AG09309 (cell line): ENCODE data around the gene SNF8.

Experiments used
- DNase-seq: peaks from one replicate; pipeline ENCODE4 v3.0.0-alpha.2; 2010; ENCODE audit warnings: low read depth
- H3K4me3 ChIP-seq: 2 replicates; pipeline ENCODE4 v1.5.1; 2011; ENCODE audit warnings: mild to moderate bottlenecking, low read depth, low read length, moderate library complexity; ENCODE audit not compliant: control insufficient read depth
- TF ChIP-seq, protein P1 (sequence below): IDR thresholded peaks from 2 replicates; pipeline ENCODE4 v1.5.1; 2011; ENCODE audit warnings: mild to moderate bottlenecking, low read depth, low read length, inconsistent platforms; ENCODE audit not compliant: insufficient read depth, control insufficient read depth; ENCODE audit errors: missing control alignments

SNF8 gene

DNA sequence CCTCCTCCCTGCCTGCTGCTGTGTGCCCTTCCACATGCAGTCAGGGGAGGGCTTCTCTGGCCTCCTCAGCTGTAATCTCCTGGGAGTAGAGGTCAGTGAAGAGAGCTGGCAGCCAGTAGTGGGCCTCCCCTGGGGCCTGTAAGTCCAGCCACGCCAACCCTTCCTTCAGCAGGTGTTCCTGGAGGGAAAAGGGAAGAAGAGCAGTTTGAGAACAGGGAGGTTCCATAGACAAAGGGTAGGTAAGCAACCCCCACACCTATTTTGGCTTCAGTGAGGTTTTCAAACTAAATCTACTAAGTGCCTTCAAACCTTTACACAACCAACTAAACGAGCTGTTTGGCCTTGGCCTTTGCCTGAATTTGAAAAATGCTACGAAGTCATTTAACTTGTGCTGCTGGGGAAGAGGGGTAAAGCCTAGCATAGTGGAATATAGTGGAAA lies 14.2 kb downstream of the SNF8 start:
- no peak overlapping the region for H3K4me3 ChIP-seq
- TF ChIP-seq, protein P1, sequence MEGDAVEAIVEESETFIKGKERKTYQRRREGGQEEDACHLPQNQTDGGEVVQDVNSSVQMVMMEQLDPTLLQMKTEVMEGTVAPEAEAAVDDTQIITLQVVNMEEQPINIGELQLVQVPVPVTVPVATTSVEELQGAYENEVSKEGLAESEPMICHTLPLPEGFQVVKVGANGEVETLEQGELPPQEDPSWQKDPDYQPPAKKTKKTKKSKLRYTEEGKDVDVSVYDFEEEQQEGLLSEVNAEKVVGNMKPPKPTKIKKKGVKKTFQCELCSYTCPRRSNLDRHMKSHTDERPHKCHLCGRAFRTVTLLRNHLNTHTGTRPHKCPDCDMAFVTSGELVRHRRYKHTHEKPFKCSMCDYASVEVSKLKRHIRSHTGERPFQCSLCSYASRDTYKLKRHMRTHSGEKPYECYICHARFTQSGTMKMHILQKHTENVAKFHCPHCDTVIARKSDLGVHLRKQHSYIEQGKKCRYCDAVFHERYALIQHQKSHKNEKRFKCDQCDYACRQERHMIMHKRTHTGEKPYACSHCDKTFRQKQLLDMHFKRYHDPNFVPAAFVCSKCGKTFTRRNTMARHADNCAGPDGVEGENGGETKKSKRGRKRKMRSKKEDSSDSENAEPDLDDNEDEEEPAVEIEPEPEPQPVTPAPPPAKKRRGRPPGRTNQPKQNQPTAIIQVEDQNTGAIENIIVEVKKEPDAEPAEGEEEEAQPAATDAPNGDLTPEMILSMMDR: no peak
- DNase-seq: no peak

DNA sequence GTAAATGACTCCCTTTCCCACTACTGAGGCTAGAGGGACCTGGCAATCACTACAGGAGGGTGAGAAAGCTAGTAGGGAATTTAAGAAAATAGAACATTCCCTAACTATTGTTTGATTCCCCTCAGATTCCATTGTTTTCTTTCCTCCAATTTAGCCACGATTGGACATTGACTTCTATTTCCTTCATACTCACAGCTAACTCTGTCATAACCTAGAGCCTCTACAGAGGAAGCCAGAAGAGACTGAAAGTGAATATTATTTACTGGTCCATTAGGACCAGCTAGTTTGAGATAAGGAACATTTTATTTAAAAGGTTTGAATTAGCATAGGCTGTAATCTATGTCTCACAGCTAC lies 14.9 kb downstream of the SNF8 start:
- DNase-seq: no peak
- TF ChIP-seq, protein P1: no peak
- no peak overlapping the region for H3K4me3 ChIP-seq

DNA sequence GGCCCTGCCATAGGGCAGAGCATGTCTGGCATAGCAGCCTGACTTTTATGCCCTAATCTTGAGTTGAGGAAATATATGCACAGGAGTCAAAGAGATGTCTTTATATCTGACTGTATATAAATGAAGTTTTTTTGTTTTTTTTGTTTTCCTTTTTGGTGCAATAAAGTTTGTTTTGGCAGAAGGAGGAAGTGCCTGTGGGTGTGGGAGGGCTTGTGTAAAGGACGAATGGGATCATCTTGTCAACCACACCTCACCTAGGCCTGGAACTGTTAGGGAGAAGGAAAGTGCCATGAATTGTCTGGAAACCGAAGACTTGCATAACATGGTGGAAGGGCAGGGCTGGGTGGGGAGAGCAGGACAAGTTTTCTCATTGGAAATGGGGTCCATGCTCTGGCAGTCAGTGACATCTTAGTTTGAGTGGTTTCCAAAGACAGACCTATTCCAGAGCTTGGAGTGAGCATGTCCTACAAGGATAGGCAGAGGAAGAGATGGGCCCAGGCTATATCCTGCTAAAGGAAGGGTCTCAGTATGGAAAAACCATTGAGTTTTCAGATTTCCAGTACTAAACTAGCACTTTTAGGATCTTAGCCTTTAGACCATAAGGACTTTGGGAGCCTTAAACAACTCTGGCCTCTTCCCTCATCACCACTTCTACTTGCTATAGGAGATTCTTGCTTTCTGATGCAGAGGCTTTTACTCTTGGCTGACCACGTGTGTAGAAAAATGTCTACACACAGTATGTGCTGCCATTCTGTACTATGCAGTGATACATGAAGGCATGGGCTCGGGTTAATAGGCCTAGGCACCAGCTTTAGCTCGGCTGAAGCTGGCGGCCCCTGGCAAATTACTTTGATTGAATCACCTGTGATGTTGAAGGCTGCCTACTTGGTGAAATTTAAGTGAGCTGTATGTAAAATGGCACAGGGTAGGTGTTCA lies 15.5 kb downstream of the SNF8 start:
- H3K4me3 ChIP-seq: no peak overlapping the region
- DNase-seq: no peak
- TF ChIP-seq, protein P1: no peak

DNA sequence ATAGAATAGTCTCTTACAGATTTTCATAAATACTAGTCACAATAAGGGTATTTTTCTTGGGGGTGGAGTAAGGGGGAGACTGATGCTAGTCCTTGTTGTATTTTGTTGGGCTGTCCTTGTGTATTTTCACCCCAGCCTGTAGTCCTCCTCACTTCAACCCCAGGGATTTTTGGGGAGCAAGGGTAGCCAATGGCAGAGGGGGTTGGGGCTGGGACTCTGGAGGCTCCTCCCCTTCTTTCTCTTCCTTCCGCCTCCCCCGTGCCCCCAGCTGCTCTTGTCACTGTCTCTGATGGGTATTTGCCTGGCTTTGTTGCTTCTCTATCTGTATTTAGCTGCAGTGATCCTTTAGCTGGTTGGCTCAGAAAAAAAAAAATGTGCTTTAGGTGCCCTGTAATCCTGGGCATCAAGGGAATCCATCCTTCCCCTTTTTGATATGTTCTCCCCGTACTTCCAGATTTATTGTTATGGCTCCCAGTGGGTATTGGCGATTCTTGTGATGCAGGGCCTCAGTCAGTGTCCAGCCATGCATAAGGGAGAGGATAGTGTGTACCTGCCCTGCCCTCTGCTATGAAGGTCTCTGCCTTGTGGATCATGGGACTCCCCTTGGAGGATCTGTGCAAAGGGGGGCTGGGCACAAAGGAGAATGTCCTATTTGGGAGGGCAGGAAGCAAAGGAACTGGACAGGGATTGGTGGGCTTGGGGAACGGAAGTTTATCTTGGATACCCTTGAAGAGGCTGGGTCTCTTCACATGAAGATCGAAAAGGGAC lies 16.5 kb downstream of the SNF8 start:
- H3K4me3 ChIP-seq: no peak overlapping the region
- no peak for DNase-seq
- TF ChIP-seq, protein P1: no peak

DNA sequence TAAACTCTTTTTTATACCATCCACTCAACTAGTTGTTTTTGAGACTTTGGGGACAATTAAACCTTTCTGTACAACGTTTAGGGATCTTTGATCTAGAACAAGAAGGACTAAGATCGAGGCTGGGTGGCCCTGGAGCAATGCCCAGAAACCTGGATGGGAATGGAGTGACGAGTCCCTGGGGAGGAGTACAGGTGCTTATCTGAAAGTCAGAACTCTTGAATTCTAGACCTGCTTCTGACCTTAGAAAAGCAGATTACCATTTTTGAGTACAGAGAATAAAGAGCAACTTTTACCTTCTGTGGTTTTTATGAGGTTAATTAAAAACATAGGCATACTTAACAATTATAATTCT lies 18.7 kb downstream of the SNF8 start:
- TF ChIP-seq, protein P1: no peak
- H3K4me3 ChIP-seq: no peak overlapping the region
- no peak for DNase-seq

DNA sequence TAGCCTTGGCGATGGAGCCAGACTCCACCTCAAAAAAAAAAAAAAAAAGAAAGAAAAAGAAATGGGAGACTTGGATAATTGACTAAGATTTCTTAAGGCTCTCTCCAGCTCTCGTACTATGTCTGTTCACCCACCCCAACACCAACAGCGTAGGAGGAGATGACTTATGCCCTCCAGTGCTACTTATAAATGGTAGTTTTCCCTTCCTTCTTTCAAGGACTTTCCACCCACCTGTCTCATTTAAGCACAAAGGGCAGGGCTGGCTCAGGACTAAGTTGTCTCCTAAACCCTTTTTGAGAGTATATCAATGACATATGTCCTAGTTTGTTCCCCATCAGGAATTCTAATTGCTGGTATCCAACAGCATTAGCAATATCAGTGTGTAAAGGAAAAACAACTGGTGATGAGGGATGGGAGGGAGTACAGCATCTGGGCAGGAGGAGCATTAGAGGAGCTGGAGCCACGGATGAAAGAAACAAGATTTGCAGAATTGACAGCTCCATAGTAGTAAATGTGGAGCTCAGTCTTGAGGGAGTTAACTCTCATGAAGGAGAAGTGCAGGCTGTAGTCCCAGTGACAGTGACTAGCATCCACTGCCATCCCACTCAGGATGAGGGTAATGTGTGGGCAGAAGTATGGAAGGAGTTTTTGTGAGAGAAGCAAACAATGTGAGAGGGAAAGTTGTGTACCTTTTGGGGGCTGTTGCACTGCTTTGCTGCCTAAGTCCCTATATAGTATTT lies 19.2 kb downstream of the SNF8 start:
- no peak for DNase-seq
- no peak overlapping the region for H3K4me3 ChIP-seq
- TF ChIP-seq, protein P1: no peak
